Hepatocyte (in vitro differentiated cells): ENCODE data around the gene IL2RG.

Experiments used
- EZH2 ChIP-seq: fragments of 200-600 bp; sonication (generic); IDR thresholded peaks from 2 replicates; pipeline ENCODE4 v1.6.1; 2016; ENCODE audit warnings: antibody characterized with exemption, mild to moderate bottlenecking, borderline replicate concordance
- EZH2phosphoT487 ChIP-seq: fragments of 200-600 bp; sonication (generic); IDR thresholded peaks from one replicate; pipeline ENCODE4 v1.6.1; 2018; ENCODE audit warnings: antibody characterized with exemption, mild to moderate bottlenecking, low read depth, moderate library complexity; ENCODE audit not compliant: unreplicated experiment, severe bottlenecking
- TF ChIP-seq, protein P1 (sequence below): fragments of 200-600 bp; sonication (generic); IDR thresholded peaks from 2 replicates; pipeline ENCODE4 v1.5.1; 2016; ENCODE audit warnings: antibody characterized with exemption, mild to moderate bottlenecking; ENCODE audit not compliant: poor library complexity

DNA sequence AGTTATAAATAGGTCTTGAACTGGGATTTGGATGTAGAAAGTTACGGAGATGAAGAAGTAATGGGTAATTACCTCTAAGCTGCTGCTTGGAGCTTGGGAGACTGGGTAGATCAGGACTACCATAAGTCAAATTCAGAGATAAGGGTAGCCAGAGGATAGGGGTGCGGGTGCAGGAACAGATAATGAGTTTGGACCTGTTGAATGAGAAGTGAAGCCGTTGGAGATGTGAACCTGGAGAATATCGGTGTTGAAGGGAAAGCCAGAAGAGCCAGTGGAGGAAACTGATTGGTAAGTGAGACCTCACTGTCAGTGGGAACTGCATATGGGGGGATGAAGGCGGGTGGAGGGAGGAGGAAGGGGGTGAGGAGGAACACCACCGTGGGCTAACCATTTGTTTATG is 16.3 kb downstream of the IL2RG start:
- TF ChIP-seq, protein P1, sequence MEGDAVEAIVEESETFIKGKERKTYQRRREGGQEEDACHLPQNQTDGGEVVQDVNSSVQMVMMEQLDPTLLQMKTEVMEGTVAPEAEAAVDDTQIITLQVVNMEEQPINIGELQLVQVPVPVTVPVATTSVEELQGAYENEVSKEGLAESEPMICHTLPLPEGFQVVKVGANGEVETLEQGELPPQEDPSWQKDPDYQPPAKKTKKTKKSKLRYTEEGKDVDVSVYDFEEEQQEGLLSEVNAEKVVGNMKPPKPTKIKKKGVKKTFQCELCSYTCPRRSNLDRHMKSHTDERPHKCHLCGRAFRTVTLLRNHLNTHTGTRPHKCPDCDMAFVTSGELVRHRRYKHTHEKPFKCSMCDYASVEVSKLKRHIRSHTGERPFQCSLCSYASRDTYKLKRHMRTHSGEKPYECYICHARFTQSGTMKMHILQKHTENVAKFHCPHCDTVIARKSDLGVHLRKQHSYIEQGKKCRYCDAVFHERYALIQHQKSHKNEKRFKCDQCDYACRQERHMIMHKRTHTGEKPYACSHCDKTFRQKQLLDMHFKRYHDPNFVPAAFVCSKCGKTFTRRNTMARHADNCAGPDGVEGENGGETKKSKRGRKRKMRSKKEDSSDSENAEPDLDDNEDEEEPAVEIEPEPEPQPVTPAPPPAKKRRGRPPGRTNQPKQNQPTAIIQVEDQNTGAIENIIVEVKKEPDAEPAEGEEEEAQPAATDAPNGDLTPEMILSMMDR, result no peak
- TF ChIP-seq EZH2, result no peak
- TF ChIP-seq EZH2phosphoT487, result no peak
